Measurements from ENCODE around the gene PDE11A.
"Not testable (repeated sequence)": the region's sequence is repeated elsewhere in the genome, so short reads cannot be mapped to it uniquely, and the experiment has no call there.

PDE11A gene

DNA sequence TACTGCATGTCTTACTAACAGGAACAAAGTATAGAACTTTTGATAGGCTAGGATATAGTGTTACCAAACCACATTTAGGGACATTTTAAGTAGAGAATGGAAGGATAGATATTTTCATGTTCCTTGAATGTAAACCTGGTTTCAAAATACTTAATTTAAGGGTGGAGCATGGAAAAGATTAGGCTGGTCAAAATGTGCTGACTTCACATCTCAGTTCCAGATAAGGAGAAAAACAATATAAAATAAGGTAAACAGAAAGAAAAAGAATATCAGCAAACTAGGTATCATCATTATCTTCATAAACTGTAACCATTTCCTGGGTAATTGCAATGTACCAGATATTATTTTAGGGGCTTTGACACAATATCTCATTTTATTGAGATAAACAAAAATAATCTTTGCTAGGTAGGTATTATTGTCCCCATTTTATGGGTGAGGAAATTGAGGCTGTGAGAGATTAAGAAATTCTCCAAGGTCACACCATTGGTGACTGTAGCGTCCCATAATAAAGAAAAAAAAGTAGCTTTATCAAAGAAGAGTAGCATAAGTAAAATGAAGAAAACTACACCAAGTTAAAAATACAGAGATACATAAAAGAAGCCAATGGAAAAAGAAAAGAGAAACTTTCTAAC is 3.6 kb downstream of the PDE11A start:
- H3K4me3 Mint-ChIP-seq, result no peak overlapping the region
- peaks cover 11% of the 10 kb centered on the region for H3K4me1 Mint-ChIP-seq
- H3K27me3 Mint-ChIP-seq, result peaks cover 71% of the 10 kb centered on the region
- ATAC-seq (replicated peaks; ENCODE audit: extremely low read depth, poor library complexity, severe bottlenecking) (no peak), DNase-seq (ENCODE audit: low spot score in 2 of 2) (no peak)
- no peak overlapping the region for H3K27ac Mint-ChIP-seq (ENCODE audit: low read depth)
- no peaks in the 10 kb centered on the region for H3K9me3 Mint-ChIP-seq
- H3K36me3 Mint-ChIP-seq (ENCODE audit: insufficient read depth), result peaks cover 1% of the 10 kb centered on the region

DNA sequence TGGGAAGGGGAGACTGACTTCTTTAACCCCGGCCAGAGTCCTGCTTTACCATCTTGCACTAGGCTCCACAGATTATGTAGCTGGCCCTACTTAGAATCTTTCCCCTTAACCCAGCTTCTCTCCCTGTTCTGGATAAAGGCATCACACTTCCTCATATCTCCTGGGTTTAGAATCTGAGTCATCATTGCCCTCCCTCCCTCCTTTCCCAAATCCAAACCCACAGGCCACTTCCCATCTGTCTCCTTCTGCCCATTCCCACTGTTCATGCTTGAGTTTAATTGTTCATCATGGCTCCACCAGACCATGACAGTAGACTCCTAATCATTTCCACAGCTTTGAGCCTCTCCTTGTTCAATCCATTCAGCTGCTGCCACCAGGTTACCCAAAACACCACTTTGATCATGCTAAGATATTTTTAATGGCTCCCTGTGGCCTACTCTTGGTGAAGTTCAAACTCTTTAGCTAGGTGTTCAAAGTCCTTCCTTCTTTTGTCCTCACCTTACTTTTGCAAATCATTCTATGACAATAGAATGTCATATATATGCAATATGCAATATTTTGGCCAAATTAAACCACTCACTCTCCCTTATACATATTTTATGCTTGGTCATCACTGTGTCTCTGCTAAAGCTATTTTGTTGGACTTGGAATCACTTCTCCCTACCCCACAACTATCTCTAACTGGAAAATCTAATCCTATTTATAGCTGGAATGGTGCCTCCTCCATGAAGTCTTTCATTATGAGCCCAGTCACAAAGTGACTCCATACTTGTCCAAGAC is 5.5 kb downstream of the PDE11A start:
- H3K27me3 Mint-ChIP-seq, result peaks cover 67% of the 10 kb centered on the region
- no peaks in the 10 kb centered on the region for H3K4me1 Mint-ChIP-seq
- DNase-seq (ENCODE audit: low spot score in 2 of 2), result no peak

DNA sequence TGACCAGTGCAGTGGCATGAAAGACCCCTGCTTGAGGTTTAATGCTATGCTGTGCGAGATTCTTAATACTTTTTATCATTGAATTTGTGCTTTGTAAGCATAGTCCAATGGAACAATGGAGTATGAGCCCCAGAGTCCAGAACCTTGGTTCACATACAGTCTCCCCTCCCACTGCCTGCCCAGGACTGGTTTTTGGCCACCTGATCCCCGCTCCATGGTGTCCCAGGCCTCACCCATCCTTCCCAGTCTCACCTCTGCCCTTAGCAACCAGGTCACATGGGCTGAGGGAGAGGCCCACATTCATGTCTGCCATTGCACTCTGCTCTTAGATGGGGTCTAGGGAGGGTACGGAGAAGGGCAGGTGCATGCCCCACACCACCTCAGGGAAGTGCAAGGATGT is 6.3 kb downstream of the PDE11A start:
- no peaks in the 10 kb centered on the region for H3K9me3 Mint-ChIP-seq
- H3K36me3 Mint-ChIP-seq (ENCODE audit: insufficient read depth), result peaks cover 1% of the 10 kb centered on the region
- H3K4me3 Mint-ChIP-seq, result no peak overlapping the region
- no peaks in the 10 kb centered on the region for H3K4me1 Mint-ChIP-seq
- H3K27me3 Mint-ChIP-seq, result peaks cover 67% of the 10 kb centered on the region
- DNase-seq (ENCODE audit: low spot score in 2 of 2) (no peak), ATAC-seq (replicated peaks; ENCODE audit: extremely low read depth, poor library complexity, severe bottlenecking) (no peak)
- H3K27ac Mint-ChIP-seq (ENCODE audit: low read depth), result no peak overlapping the region

More for the DNA sequence above, 5.5 kb downstream of the PDE11A start:
- Mint-ChIP-seq H3K27ac (ENCODE audit: low read depth) (no peak overlapping the region), H3K9me3 (no peaks in the 10 kb centered on the region), H3K36me3 (ENCODE audit: insufficient read depth) (peaks cover 1% of the 10 kb centered on the region), H3K4me3 (no peak overlapping the region)
- ATAC-seq (replicated peaks; ENCODE audit: extremely low read depth, poor library complexity, severe bottlenecking), result no peak

DNA sequence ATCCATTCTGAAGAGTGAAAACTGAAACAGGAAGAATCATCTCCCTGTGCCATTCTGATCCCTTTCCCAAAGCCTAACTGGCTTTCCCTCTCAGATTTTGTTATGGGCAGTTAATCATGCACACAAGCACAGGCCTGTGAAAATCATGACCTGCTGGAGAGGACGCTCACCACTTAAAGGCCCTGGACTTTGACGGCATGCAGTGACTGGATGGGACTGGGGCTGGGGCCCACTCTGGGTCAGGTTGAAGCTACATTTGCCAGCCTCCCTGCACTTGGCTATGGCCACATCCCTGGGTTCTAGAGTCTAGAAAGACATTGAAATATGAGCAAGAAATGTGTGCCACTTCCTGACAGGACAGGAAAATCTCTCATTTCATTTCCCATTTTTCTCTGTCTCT is 12.9 kb downstream of the PDE11A start:
- Mint-ChIP-seq H3K4me1 (no peaks in the 10 kb centered on the region), H3K9me3 (no peaks in the 10 kb centered on the region), H3K36me3 (ENCODE audit: insufficient read depth) (no peaks in the 10 kb centered on the region), H3K27ac (ENCODE audit: low read depth) (no peak overlapping the region), H3K4me3 (no peak overlapping the region), H3K27me3 (peaks cover 29% of the 10 kb centered on the region)
- no peak for ATAC-seq (replicated peaks; ENCODE audit: extremely low read depth, poor library complexity, severe bottlenecking)
- DNase-seq (ENCODE audit: low spot score in 2 of 2), result no peak

DNA sequence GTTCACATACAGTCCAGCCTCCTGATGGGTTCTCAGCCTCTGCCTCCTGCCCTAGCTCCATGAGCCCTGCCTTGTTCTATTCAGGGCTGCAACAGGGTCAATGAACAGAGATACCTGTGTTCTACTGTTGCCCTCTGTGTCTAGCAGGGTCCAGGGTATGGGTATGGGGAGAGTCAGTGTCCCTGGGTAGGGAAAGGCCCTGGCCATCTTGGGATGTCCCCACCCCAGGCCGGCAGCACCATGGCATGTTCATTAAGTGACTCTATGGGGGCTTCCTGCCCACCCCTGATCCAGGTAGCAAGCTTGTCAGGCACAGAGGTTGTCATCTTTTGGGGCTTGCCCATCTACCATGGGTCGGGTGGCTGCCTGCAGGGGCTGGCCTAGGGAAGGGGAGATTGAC is 13.5 kb downstream of the PDE11A start:
- H3K27me3 Mint-ChIP-seq, result peaks cover 28% of the 10 kb centered on the region
- H3K4me1 Mint-ChIP-seq, result no peaks in the 10 kb centered on the region
- H3K4me3 Mint-ChIP-seq, result no peak overlapping the region
- DNase-seq (ENCODE audit: low spot score in 2 of 2) (no peak), ATAC-seq (replicated peaks; ENCODE audit: extremely low read depth, poor library complexity, severe bottlenecking) (no peak)
- no peaks in the 10 kb centered on the region for H3K9me3 Mint-ChIP-seq
- no peak overlapping the region for H3K27ac Mint-ChIP-seq (ENCODE audit: low read depth)
- no peaks in the 10 kb centered on the region for H3K36me3 Mint-ChIP-seq (ENCODE audit: insufficient read depth)

DNA sequence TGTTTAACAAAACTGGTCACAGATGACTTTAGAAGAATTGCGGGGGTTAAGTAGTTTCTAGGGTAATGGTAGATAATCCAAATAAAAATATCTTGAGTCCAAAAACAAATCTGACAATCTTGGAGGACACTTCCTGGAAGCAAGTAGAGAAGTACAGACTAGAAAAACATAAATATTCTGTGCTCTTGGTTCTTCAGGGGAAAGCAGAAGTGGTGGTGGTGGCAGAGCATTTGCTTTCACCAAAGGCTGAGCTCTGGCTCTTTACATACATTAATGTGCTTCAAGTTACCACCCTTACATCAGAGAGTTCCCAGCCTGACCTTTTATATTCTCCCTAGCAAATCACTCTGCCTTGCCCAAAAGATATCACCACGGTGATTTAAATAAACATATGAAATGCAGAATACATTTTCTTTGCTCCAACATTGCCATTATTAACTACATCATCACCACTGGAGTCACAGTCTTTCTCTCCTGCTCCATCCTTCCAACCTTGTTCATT is 15.3 kb downstream of the PDE11A start:
- H3K27me3 Mint-ChIP-seq, result peaks cover 13% of the 10 kb centered on the region
- H3K4me3 Mint-ChIP-seq, result no peak overlapping the region
- H3K36me3 Mint-ChIP-seq (ENCODE audit: insufficient read depth), result no peaks in the 10 kb centered on the region
- no peaks in the 10 kb centered on the region for H3K9me3 Mint-ChIP-seq
- H3K27ac Mint-ChIP-seq (ENCODE audit: low read depth), result no peak overlapping the region
- no peaks in the 10 kb centered on the region for H3K4me1 Mint-ChIP-seq
- no peak for ATAC-seq (replicated peaks; ENCODE audit: extremely low read depth, poor library complexity, severe bottlenecking)
- DNase-seq (ENCODE audit: low spot score in 2 of 2), result no peak

DNA sequence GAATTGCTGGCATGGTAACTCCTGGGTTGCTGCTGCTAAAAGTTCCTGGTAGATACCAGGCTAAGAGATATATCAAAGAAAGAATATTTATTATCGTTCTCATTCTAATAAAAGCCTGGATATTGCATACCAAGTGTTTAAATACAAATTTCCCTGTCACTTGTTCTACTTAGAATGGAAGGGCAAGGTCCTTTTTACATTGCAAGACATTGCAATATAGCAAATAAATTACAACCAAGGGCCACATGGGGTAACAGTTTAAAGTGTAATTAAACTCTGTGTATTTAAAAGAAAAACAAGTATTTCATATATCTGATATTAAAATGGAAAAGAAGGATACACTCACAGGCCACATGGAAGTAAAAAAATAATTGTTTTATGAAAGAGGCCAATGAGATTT is 16.2 kb downstream of the PDE11A start:
- Mint-ChIP-seq H3K9me3 (no peaks in the 10 kb centered on the region), H3K27me3 (peaks cover 4% of the 10 kb centered on the region), H3K4me1 (no peaks in the 10 kb centered on the region), H3K36me3 (ENCODE audit: insufficient read depth) (no peaks in the 10 kb centered on the region), H3K27ac (ENCODE audit: low read depth) (no peak overlapping the region), H3K4me3 (no peak overlapping the region)
- no peak for DNase-seq (ENCODE audit: low spot score in 2 of 2)
- no peak for ATAC-seq (replicated peaks; ENCODE audit: extremely low read depth, poor library complexity, severe bottlenecking)

DNA sequence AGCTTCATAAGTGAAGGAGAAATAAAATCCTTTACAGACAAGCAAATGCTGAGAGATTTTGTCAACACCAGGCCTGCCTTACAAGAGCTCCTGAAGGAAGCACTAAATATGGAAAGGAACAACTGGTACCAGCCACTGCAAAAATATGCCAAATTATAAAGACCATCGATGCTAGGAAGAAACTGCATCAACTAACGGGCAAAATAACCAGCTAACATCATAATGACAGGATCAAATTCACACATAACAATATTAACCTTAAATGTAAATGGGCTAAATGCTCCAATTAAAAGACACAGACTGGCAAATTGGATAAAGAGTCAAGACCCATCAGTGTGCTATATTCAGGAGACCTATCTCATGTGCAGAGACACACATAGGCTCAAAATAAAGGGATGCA is 21.3 kb downstream of the PDE11A start:
- peaks cover 34% of the 10 kb centered on the region for H3K27me3 Mint-ChIP-seq
- DNase-seq (ENCODE audit: low spot score in 2 of 2); ATAC-seq (replicated peaks; ENCODE audit: extremely low read depth, poor library complexity, severe bottlenecking): not testable (repeated sequence)

DNA sequence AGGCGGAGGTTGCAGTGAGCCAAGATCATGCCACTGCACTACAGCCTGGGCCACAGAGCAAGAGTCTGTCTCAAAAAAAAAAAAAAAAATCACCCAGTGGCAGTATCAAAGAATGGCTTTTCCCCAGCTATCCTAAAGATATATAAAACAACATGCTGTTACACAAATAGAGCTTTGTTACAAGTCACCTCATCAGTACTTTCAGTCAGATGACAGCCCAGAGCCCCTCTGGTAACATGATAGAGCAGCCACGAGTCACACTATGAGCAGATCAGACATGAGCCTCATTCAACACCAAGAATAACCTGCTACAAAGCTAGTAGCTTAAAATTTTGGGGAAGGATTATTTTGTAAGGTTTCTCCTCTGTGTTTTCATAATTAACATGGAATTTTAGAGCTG is 25.2 kb downstream of the PDE11A start:
- Mint-ChIP-seq H3K4me3 (no peak overlapping the region), H3K27me3 (peaks cover 52% of the 10 kb centered on the region), H3K27ac (ENCODE audit: low read depth) (no peak overlapping the region), H3K36me3 (ENCODE audit: insufficient read depth) (no peaks in the 10 kb centered on the region), H3K4me1 (no peaks in the 10 kb centered on the region), H3K9me3 (no peaks in the 10 kb centered on the region)
- no peak for ATAC-seq (replicated peaks; ENCODE audit: extremely low read depth, poor library complexity, severe bottlenecking)
- no peak for DNase-seq (ENCODE audit: low spot score in 2 of 2)

More for the DNA sequence above, 21.3 kb downstream of the PDE11A start:
- not testable (repeated sequence) for H3K4me3 Mint-ChIP-seq; H3K9me3 Mint-ChIP-seq; H3K36me3 Mint-ChIP-seq (ENCODE audit: insufficient read depth); H3K4me1 Mint-ChIP-seq; H3K27ac Mint-ChIP-seq (ENCODE audit: low read depth)

DNA sequence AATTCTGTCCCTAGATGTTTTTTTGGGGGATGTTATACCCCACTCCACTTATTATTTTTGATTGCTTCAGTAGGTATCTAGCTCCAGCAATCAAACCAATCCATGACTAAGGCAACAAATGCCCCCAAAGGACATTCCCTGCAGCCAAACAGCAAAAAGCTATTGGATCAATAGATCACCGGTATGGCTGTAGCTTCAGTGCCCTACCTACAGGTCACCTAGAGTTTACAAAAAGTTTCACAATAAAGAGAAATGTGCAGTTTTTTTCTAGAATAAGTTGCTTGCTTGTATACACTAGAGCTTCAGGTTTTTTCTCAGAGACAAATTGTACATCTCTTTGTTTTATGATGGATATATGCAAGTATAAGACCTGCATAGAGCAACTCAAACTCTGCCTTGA is 27.7 kb downstream of the PDE11A start:
- H3K27ac Mint-ChIP-seq (ENCODE audit: low read depth), result no peak overlapping the region
- no peaks in the 10 kb centered on the region for H3K9me3 Mint-ChIP-seq
- no peaks in the 10 kb centered on the region for H3K4me1 Mint-ChIP-seq
- no peaks in the 10 kb centered on the region for H3K36me3 Mint-ChIP-seq (ENCODE audit: insufficient read depth)
- H3K27me3 Mint-ChIP-seq, result peaks cover 41% of the 10 kb centered on the region
- DNase-seq (ENCODE audit: low spot score in 2 of 2) (no peak), ATAC-seq (replicated peaks; ENCODE audit: extremely low read depth, poor library complexity, severe bottlenecking) (no peak)
- no peak overlapping the region for H3K4me3 Mint-ChIP-seq

DNA sequence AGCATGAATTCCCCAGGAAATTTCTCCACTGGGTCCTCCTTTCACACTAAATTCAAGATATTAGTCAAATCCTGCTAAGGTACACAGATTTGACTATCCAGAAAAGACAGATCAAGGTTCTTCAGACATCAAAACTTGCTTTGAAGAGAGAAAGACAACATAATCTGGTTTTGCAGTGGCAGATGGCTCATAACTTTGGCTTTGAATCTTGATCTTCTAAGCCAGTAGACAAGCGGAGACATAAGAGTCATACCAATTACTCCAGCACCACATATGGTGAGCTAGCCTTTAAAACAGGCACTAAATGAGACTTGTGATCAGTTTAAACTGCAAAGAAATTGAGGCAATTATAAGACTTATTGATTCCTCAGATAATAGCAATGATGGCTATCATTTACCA is 29.3 kb downstream of the PDE11A start:
- Mint-ChIP-seq H3K27ac (ENCODE audit: low read depth) (no peak overlapping the region), H3K27me3 (peaks cover 45% of the 10 kb centered on the region), H3K9me3 (no peaks in the 10 kb centered on the region), H3K4me3 (no peak overlapping the region), H3K4me1 (no peaks in the 10 kb centered on the region), H3K36me3 (ENCODE audit: insufficient read depth) (no peaks in the 10 kb centered on the region)
- DNase-seq (ENCODE audit: low spot score in 2 of 2), result no peak
- ATAC-seq (replicated peaks; ENCODE audit: extremely low read depth, poor library complexity, severe bottlenecking), result no peak

DNA sequence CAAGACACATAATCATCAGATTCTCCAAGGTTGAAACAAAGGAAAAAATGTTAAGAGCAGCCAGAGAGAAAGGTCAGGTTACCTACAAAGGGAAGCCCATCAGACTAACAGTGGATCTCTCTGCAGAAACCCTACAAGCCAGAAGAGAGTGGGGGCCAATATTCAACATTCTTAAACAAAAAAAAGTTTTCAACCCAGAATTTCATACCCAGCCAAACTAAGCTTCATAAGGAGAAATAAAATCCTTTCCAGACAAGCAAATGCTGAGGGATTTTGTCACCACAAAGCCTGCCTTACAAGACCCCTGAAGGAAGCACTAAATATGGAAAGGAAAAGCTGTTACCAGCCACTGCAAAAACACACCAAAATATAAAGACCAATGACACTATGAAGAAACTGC is 39.0 kb downstream of the PDE11A start:
- not testable (repeated sequence) for H3K27me3 Mint-ChIP-seq; H3K4me3 Mint-ChIP-seq; H3K36me3 Mint-ChIP-seq (ENCODE audit: insufficient read depth); ATAC-seq (replicated peaks; ENCODE audit: extremely low read depth, poor library complexity, severe bottlenecking); H3K9me3 Mint-ChIP-seq; H3K27ac Mint-ChIP-seq (ENCODE audit: low read depth); H3K4me1 Mint-ChIP-seq; DNase-seq (ENCODE audit: low spot score in 2 of 2)

DNA sequence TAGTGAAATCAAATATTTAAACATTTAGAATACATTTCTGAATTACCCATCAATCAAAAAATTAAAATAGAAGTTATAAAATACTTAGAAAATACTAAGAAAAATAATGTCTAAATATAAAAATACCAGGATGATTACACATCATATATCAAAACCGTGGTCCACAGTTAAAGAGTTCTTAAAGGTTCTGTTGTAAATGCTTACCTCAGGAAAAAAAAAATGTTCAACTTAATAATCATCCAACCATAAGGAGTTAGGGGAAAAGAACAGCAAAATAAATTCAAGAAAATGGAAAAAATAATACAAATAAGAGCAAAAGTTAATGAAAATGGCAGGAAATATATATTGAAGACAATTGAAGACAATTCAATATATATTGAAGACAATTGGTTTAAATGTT is 43.2 kb downstream of the PDE11A start:
- ATAC-seq (replicated peaks; ENCODE audit: extremely low read depth, poor library complexity, severe bottlenecking) (no peak), DNase-seq (ENCODE audit: low spot score in 2 of 2) (no peak)
- Mint-ChIP-seq H3K27me3 (no peaks in the 10 kb centered on the region), H3K4me3 (no peak overlapping the region), H3K9me3 (peaks cover 6% of the 10 kb centered on the region), H3K4me1 (no peaks in the 10 kb centered on the region), H3K36me3 (ENCODE audit: insufficient read depth) (no peaks in the 10 kb centered on the region), H3K27ac (ENCODE audit: low read depth) (no peak overlapping the region)
